Stomach (tissue), 4 donors: ENCODE results near the gene BLCAP.

Experiments
- CTCF ChIP-seq, 7 experiments: fragments of 450-650 bp in 4 of 7; fragments of 200-600 bp in 3 of 7; sonication (generic) in 3 of 7; IDR thresholded peaks; one replicate each; pipeline ENCODE4 v1.5.1; 2016 to 2019; ENCODE audit warnings: antibody characterized with exemption in 7 of 7, control low read depth in 2 of 7, mild to moderate bottlenecking in 1 of 7
- POLR2A ChIP-seq, 4 donors: fragments of 450-650 bp; IDR thresholded peaks; one replicate each; pipeline ENCODE4 v1.6.1; 2016; ENCODE audit warnings: antibody characterized with exemption in 4 of 4, control low read depth in 2 of 4, mild to moderate bottlenecking in 1 of 4, moderate library complexity in 1 of 4

DNA sequence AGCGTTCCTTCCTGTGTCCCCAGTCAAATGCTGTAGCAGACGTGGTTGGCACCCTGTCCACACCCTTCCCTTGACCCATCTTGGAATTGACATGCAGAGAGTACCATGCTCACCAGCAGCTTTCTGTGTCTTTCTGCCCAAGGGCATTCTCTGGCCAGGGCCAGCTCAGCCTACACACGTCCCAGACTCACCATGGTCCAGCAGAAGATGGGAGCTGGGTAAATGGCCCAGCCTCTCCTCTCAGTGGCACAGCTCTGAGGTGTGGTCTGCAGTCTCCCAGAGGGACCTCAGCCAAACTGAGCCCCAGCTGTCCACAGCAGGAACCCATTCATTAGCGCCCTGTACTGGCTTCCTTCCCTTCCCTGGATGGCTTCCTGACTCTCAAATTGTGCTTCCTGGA is 31.1 kb upstream of the BLCAP start:
- TF ChIP-seq CTCF (IDR thresholded peaks at IDR 0.05) (no peak), POLR2A (IDR thresholded peaks at IDR 0.05) (no peak)
